Umbilical cord (tissue), 2 donors: Measurements from ENCODE around the gene GOPC. TPM values are rescaled to one million over a fixed set of nuclear protein-coding genes. Genes with fewer than 3 reads are reported as not detected.

Source experiments
- DNase-seq: peaks from one replicate; pipeline ENCODE4 v3.0.0-alpha.2; 2015; ENCODE audit warnings: low spot score
- total RNA-seq: library from RNA; depleted of rRNA; stranded (reverse); fragments of >200 nt; gene quantifications from one replicate; pipeline ENCODE4 v1.2.3, GENCODE V29; 2014; ENCODE audit warnings: low replicate concordance; ENCODE audit not compliant: insufficient read depth

The GOPC gene
- total RNA-seq, 1 donor from 2014 or later, result 50.3 TPM

GRCh38 chr6:117595099-117595923 is 7.0 kb downstream of the GOPC start:
- no peak for DNase-seq

- no peak for DNase-seq
Measured at GRCh38 chr6:117592983-117593759, 9.1 kb downstream of the GOPC start.

GRCh38 chr6:117591405-117591804 is 10.9 kb downstream of the GOPC start:
- no peak for DNase-seq

GRCh38 chr6:117590447-117590846 is 11.9 kb downstream of the GOPC start:
- no peak for DNase-seq

- DNase-seq, result no peak
Measured at GRCh38 chr6:117585647-117586046, 16.7 kb downstream of the GOPC start.

GRCh38 chr6:117574198-117574597 is 28.1 kb downstream of the GOPC start:
- DNase-seq, result no peak

- no peak for DNase-seq
Measured at GRCh38 chr6:117573006-117573680, 29.2 kb downstream of the GOPC start.

GRCh38 chr6:117568831-117569410 is 33.4 kb downstream of the GOPC start:
- DNase-seq, result no peak

GRCh38 chr6:117568247-117568646 is 34.1 kb downstream of the GOPC start:
- no peak for DNase-seq

- no peak for DNase-seq
Measured at GRCh38 chr6:117564681-117565080, 37.6 kb downstream of the GOPC start.

- DNase-seq, result no peak
Measured at GRCh38 chr6:117561128-117561527, 41.2 kb downstream of the GOPC start.

- DNase-seq, result no peak
Measured at GRCh38 chr6:117559299-117559698, 43.0 kb downstream of the GOPC start.

- no peak for DNase-seq
Measured at GRCh38 chr6:117558818-117559217, 43.5 kb downstream of the GOPC start.

- no peak for DNase-seq
Measured at GRCh38 chr6:117557951-117558350, 44.4 kb downstream of the GOPC start.

- DNase-seq, result peak; percentile 42
Measured at GRCh38 chr6:117555882-117556498, 46.3 kb downstream of the GOPC start.

GRCh38 chr6:117555262-117555849 is 47.0 kb downstream of the GOPC start:
- no peak for DNase-seq

GRCh38 chr6:117553142-117553541 is 49.2 kb downstream of the GOPC start:
- no peak for DNase-seq

GRCh38 chr6:117552618-117553017 is 49.7 kb downstream of the GOPC start:
- no peak for DNase-seq

- DNase-seq, result no peak
Measured at GRCh38 chr6:117550618-117551242, 51.6 kb downstream of the GOPC start.

- DNase-seq, result peak; percentile 42
Measured at GRCh38 chr6:117550078-117550600, 52.2 kb downstream of the GOPC start.
